Measurements from ENCODE around the gene PSMB7.

The PSMB7 gene

DNA sequence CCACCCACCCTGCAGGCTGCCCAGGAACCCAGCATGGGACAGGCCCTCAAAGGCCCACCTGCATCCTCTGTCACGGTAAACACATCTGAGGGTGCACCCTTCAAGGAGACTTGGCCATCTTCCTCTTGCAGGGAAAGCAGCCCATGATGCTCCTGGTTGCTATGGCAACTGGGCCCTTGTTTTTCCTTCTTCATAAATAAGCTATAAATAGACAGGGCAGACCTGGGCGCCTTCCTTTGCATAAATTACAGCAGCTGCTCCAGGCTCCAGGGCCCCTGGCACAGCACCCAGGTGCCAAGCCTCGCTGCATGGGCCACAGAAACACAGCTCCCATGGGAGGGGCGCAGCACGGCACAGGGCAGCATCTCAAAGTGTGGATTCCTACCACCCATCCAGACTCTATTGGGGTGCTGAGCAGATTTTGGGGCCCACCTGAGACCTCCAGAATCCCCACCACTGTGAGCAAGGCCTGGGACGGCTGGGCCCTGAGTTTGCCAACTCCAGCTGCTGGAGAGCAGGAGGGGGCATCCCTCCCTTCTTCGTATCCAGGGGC is 5.8 kb upstream of the PSMB7 start:
- H3K14ac ChIP-seq (ENCODE audit: low read length in 2 of 2), result no peak overlapping the region
- no peak overlapping the region for H2BK120ac ChIP-seq (ENCODE audit: low read depth, low read length)
- no peak overlapping the region for H3K4ac ChIP-seq (ENCODE audit: low read depth in 1 of 2, low read length in 2 of 2)
- H3K18ac ChIP-seq (ENCODE audit: low read depth in 1 of 2, low read length in 2 of 2), result no peak overlapping the region
- DNase-seq, result peak; percentile 60
- H3K4me3 ChIP-seq (ENCODE audit: insufficient read depth in 1 of 2, low read depth in 1 of 2, low read length in 2 of 2), result no peak overlapping the region
- H3K79me1 ChIP-seq (replicated peaks; ENCODE audit: low read length, poor library complexity, severe bottlenecking), result no peaks in the 10 kb centered on the region
- H3K4me2 ChIP-seq (ENCODE audit: low read length, poor library complexity, severe bottlenecking), result no peak overlapping the region
- no peak overlapping the region for H2AK5ac ChIP-seq (ENCODE audit: low read length, severe bottlenecking)
- no peak overlapping the region for H2AFZ ChIP-seq (ENCODE audit: low read depth, low read length)
- no peak overlapping the region for H4K91ac ChIP-seq (ENCODE audit: low read length)
- H2BK15ac ChIP-seq (ENCODE audit: low read depth, poor library complexity, severe bottlenecking), result no peak overlapping the region
- WGBS, result 79% methylated on average over 7 of the region's 7 CpGs
- H3K27ac ChIP-seq (ENCODE audit: low read length, poor library complexity, severe bottlenecking), result no peak overlapping the region
- H3K9ac ChIP-seq (ENCODE audit: low read length), result no peak overlapping the region
- H3K9me3 ChIP-seq (ENCODE audit: control insufficient read depth, low read length), result no peaks in the 10 kb centered on the region
- no peaks in the 10 kb centered on the region for H3K36me3 ChIP-seq (ENCODE audit: control insufficient read depth in 1 of 2, insufficient read depth in 2 of 2, low read depth in 1 of 2, low read length in 2 of 2)
- H4K8ac ChIP-seq (ENCODE audit: low read length), result no peak overlapping the region
- no peak overlapping the region for H2BK5ac ChIP-seq (ENCODE audit: low read depth, low read length, poor library complexity, severe bottlenecking)
- no peak overlapping the region for H3K23ac ChIP-seq (ENCODE audit: low read length in 2 of 2)
- H3K4me1 ChIP-seq (ENCODE audit: control insufficient read depth, insufficient read depth, low read depth, low read length), result peaks cover 3% of the 10 kb centered on the region
- H2BK12ac ChIP-seq (ENCODE audit: low read length in 2 of 2), result no peak overlapping the region
- H3K27me3 ChIP-seq (ENCODE audit: control insufficient read depth in 1 of 2, insufficient read depth in 1 of 2, low read length in 2 of 2), result peaks cover 14 to 21% of the 10 kb centered on the region in 2 experiments

DNA sequence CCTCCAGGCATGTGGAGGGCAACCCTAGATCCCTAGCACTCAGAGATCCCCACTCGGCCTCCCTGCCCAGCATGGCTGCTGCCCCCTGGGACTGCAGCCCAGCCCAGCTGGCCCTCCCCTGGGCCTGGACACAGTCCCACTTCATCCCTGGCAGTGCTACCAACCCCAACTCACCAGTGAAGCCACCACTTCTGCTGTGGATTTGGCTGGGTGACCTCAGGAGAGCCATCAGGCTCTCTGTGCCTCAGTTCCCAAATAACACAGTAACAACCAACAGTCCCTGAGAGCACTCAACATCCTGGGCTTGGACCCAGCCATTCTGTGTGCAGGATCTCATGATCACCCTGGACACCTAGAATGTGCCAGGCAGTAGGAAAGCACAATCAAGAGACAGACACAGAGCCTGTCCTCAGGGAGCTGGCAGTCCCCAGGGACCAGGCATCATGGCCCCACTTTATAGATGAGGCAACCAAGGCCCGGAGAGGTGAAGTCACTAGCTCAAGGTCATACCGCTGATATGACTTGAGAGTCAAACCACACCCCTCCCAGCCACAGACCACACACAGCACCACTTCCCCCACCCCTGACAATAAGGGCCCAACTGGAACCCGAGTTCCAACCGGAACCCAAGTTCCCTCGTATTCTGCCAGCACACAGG is 4.7 kb upstream of the PSMB7 start:
- no peaks in the 10 kb centered on the region for H3K36me3 ChIP-seq (ENCODE audit: control insufficient read depth in 1 of 2, insufficient read depth in 2 of 2, low read depth in 1 of 2, low read length in 2 of 2)
- no peak overlapping the region for H3K23ac ChIP-seq (ENCODE audit: low read length in 2 of 2)
- H2BK120ac ChIP-seq (ENCODE audit: low read depth, low read length), result no peak overlapping the region
- peak overlapping the region in 1 of 2 experiments; percentile 70 for H3K18ac ChIP-seq (ENCODE audit: low read depth in 1 of 2, low read length in 2 of 2)
- no peak overlapping the region for H3K4ac ChIP-seq (ENCODE audit: low read depth in 1 of 2, low read length in 2 of 2)
- peak overlapping the region; percentile 36 for H2AFZ ChIP-seq (ENCODE audit: low read depth, low read length)
- no peak overlapping the region for H2AK5ac ChIP-seq (ENCODE audit: low read length, severe bottlenecking)
- H4K91ac ChIP-seq (ENCODE audit: low read length), result peak overlapping the region; percentile 81
- no peak overlapping the region for H2BK12ac ChIP-seq (ENCODE audit: low read length in 2 of 2)
- H3K4me1 ChIP-seq (ENCODE audit: control insufficient read depth, insufficient read depth, low read depth, low read length), result peaks cover 3% of the 10 kb centered on the region
- H3K14ac ChIP-seq (ENCODE audit: low read length in 2 of 2), result no peak overlapping the region
- no peaks in the 10 kb centered on the region for H3K79me1 ChIP-seq (replicated peaks; ENCODE audit: low read length, poor library complexity, severe bottlenecking)
- H3K4me3 ChIP-seq (ENCODE audit: insufficient read depth in 1 of 2, low read depth in 1 of 2, low read length in 2 of 2), result no peak overlapping the region
- peak overlapping the region; percentile 32 for H3K9ac ChIP-seq (ENCODE audit: low read length)
- H3K27ac ChIP-seq (ENCODE audit: low read length, poor library complexity, severe bottlenecking), result no peak overlapping the region
- no peak overlapping the region for H2BK15ac ChIP-seq (ENCODE audit: low read depth, poor library complexity, severe bottlenecking)
- peaks cover 14 to 21% of the 10 kb centered on the region in 2 experiments for H3K27me3 ChIP-seq (ENCODE audit: control insufficient read depth in 1 of 2, insufficient read depth in 1 of 2, low read length in 2 of 2)
- H2BK5ac ChIP-seq (ENCODE audit: low read depth, low read length, poor library complexity, severe bottlenecking), result no peak overlapping the region
- 85% methylated on average over 6 of the region's 6 CpGs for WGBS
- H3K9me3 ChIP-seq (ENCODE audit: control insufficient read depth, low read length), result peaks cover 4% of the 10 kb centered on the region
- H3K4me2 ChIP-seq (ENCODE audit: low read length, poor library complexity, severe bottlenecking), result no peak overlapping the region
- no peak for DNase-seq
- H4K8ac ChIP-seq (ENCODE audit: low read length), result peak overlapping the region; percentile 85

DNA sequence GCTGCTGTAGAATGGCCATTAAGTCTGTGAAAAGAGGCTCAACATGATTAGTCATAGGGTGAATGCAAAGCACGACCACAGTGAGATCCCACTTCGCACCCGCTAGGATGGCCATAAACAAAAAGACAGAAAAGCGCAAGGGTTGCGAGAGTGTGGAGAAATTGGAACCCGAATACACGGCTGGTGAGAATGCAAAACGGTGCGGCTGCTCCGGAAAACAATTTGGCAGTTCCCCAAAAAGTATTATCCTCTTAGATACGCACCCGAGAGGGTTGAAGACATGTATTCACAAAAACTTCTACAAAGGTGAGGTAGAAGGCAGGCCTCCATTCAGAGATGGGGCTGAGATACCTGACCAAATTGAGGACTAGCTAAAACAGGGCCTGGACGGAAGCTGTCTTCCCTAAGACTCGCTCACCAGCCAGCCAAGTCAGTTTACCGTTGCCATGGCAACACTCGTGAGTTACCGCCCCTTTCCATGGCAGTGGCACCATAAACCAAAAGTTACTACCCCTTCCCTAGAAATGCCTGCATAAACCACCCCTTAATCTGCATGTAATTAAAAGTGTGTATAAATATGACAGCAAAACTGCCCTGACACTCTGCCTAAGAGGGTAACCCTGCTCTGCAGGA is 726 bp upstream of the PSMB7 start:
- 95% methylated on average over 14 of the region's 17 CpGs for WGBS
- H3K27me3 ChIP-seq (ENCODE audit: control insufficient read depth in 1 of 2, insufficient read depth in 1 of 2, low read length in 2 of 2), result no peaks in the 10 kb centered on the region
- H3K4me3 ChIP-seq (ENCODE audit: insufficient read depth in 1 of 2, low read depth in 1 of 2, low read length in 2 of 2), result peak overlapping the region in 1 of 2 experiments; percentile 99
- peaks cover 4% of the 10 kb centered on the region for H3K9me3 ChIP-seq (ENCODE audit: control insufficient read depth, low read length)
- H2BK15ac ChIP-seq (ENCODE audit: low read depth, poor library complexity, severe bottlenecking), result no peak overlapping the region
- H3K27ac ChIP-seq (ENCODE audit: low read length, poor library complexity, severe bottlenecking), result no peak overlapping the region
- H3K14ac ChIP-seq (ENCODE audit: low read length in 2 of 2), result no peak overlapping the region
- DNase-seq, result no peak
- peak overlapping the region; percentile 94 for H4K8ac ChIP-seq (ENCODE audit: low read length)
- H2AFZ ChIP-seq (ENCODE audit: low read depth, low read length), result no peak overlapping the region
- no peak overlapping the region for H3K18ac ChIP-seq (ENCODE audit: low read depth in 1 of 2, low read length in 2 of 2)
- no peak overlapping the region for H2BK120ac ChIP-seq (ENCODE audit: low read depth, low read length)
- H2AK5ac ChIP-seq (ENCODE audit: low read length, severe bottlenecking), result no peak overlapping the region
- no peak overlapping the region for H3K4me2 ChIP-seq (ENCODE audit: low read length, poor library complexity, severe bottlenecking)
- no peak overlapping the region for H2BK12ac ChIP-seq (ENCODE audit: low read length in 2 of 2)
- H3K4me1 ChIP-seq (ENCODE audit: control insufficient read depth, insufficient read depth, low read depth, low read length), result peaks cover 3% of the 10 kb centered on the region
- H3K23ac ChIP-seq (ENCODE audit: low read length in 2 of 2), result no peak overlapping the region
- H3K36me3 ChIP-seq (ENCODE audit: control insufficient read depth in 1 of 2, insufficient read depth in 2 of 2, low read depth in 1 of 2, low read length in 2 of 2), result peaks cover 5 to 34% of the 10 kb centered on the region in 2 experiments
- peaks cover 1% of the 10 kb centered on the region for H3K79me1 ChIP-seq (replicated peaks; ENCODE audit: low read length, poor library complexity, severe bottlenecking)
- H2BK5ac ChIP-seq (ENCODE audit: low read depth, low read length, poor library complexity, severe bottlenecking), result no peak overlapping the region
- no peak overlapping the region for H4K91ac ChIP-seq (ENCODE audit: low read length)
- no peak overlapping the region for H3K9ac ChIP-seq (ENCODE audit: low read length)
- no peak overlapping the region for H3K4ac ChIP-seq (ENCODE audit: low read depth in 1 of 2, low read length in 2 of 2)

DNA sequence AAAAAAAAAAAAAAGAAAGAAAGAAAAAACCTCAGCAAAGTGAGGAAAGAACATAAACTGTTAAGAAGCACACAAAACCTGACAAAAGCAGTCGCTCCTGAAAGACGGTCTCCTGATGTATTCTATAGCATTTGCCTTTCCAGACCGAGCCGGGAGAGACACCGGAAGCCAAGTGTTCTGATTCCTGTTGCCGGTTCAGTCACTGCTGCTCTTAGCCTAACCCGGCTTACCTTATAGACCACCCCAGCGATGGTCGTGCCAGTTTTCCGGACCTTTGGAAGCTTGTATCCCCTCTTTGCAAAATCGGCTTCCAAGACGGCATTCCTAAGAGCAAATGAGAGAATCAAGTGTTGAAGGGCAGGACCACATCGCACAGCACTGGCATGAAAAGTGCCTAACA is 630 bp downstream of the PSMB7 start:
- Histone ChIP-seq H4K8ac (ENCODE audit: low read length) (peak overlapping the region; percentile 95), H3K4me3 (ENCODE audit: insufficient read depth in 1 of 2, low read depth in 1 of 2, low read length in 2 of 2) (peak overlapping the region; percentile 84 to 99), H2BK15ac (ENCODE audit: low read depth, poor library complexity, severe bottlenecking) (no peak overlapping the region), H2BK12ac (ENCODE audit: low read length in 2 of 2) (no peak overlapping the region), H3K27me3 (ENCODE audit: control insufficient read depth in 1 of 2, insufficient read depth in 1 of 2, low read length in 2 of 2) (no peaks in the 10 kb centered on the region), H3K23ac (ENCODE audit: low read length in 2 of 2) (no peak overlapping the region), H3K9ac (ENCODE audit: low read length) (peak overlapping the region; percentile 98), H3K4ac (ENCODE audit: low read depth in 1 of 2, low read length in 2 of 2) (peak overlapping the region in 1 of 2 experiments; percentile 67), H2AK5ac (ENCODE audit: low read length, severe bottlenecking) (peak overlapping the region; percentile 53), H3K14ac (ENCODE audit: low read length in 2 of 2) (no peak overlapping the region), H3K27ac (ENCODE audit: low read length, poor library complexity, severe bottlenecking) (no peak overlapping the region), H3K9me3 (ENCODE audit: control insufficient read depth, low read length) (peaks cover 4% of the 10 kb centered on the region), H3K18ac (ENCODE audit: low read depth in 1 of 2, low read length in 2 of 2) (no peak overlapping the region), H2BK5ac (ENCODE audit: low read depth, low read length, poor library complexity, severe bottlenecking) (no peak overlapping the region), H2AFZ (ENCODE audit: low read depth, low read length) (no peak overlapping the region), H3K36me3 (ENCODE audit: control insufficient read depth in 1 of 2, insufficient read depth in 2 of 2, low read depth in 1 of 2, low read length in 2 of 2) (peaks cover 10 to 47% of the 10 kb centered on the region in 2 experiments), H2BK120ac (ENCODE audit: low read depth, low read length) (peak overlapping the region; percentile 27), H3K79me1 (replicated peaks; ENCODE audit: low read length, poor library complexity, severe bottlenecking) (peaks cover 2% of the 10 kb centered on the region), H4K91ac (ENCODE audit: low read length) (no peak overlapping the region), H3K4me1 (ENCODE audit: control insufficient read depth, insufficient read depth, low read depth, low read length) (peaks cover under 1% of the 10 kb centered on the region), H3K4me2 (ENCODE audit: low read length, poor library complexity, severe bottlenecking) (peak overlapping the region; percentile 95)
- 34% methylated on average over 13 of the region's 13 CpGs for WGBS
- no peak for DNase-seq

Data from mesenchymal stem cell (in vitro differentiated cells and primary cell).